HUES48 (cell line): ENCODE data around the gene OR4N5.
"Not testable (repeated sequence)": the region's sequence is repeated elsewhere in the genome, so short reads cannot be mapped to it uniquely, and the experiment has no call there.

Experiments
- H3K27ac ChIP-seq: one replicate; pipeline ENCODE4 v1.7.0; 2013; ENCODE audit warnings: low read depth, low read length, inconsistent platforms
- H3K27me3 ChIP-seq: 2 replicates; pipeline ENCODE4 v1.6.1; 2013; ENCODE audit warnings: mild to moderate bottlenecking, low read length; ENCODE audit not compliant: control insufficient read depth, insufficient read depth
- H3K36me3 ChIP-seq: 2 replicates; pipeline ENCODE4 v1.6.1; 2013; ENCODE audit warnings: low read length; ENCODE audit not compliant: control insufficient read depth, insufficient read depth
- H3K4me1 ChIP-seq: 2 replicates; pipeline ENCODE4 v1.6.1; 2013; ENCODE audit warnings: mild to moderate bottlenecking, low read length; ENCODE audit not compliant: control insufficient read depth, insufficient read depth
- H3K4me3 ChIP-seq: 2 replicates; pipeline ENCODE4 v1.5.1; 2013; ENCODE audit warnings: mild to moderate bottlenecking, low read depth, low read length
- H3K9ac ChIP-seq: 2 replicates; pipeline ENCODE4 v1.6.1; 2013; ENCODE audit warnings: mild to moderate bottlenecking, low read depth, low read length, moderate library complexity
- H3K9me3 ChIP-seq: 2 replicates; pipeline ENCODE4 v1.6.1; 2013; ENCODE audit warnings: low read length; ENCODE audit not compliant: control insufficient read depth, insufficient read depth

Gene OR4N5

GRCh38 chr14:20167091-20167490 lies 28.5 kb downstream of the OR4N5 start:
- Histone ChIP-seq H3K9ac (no peak overlapping the region), H3K27me3 (no peaks in the 10 kb centered on the region), H3K4me1 (no peaks in the 10 kb centered on the region), H3K36me3 (no peaks in the 10 kb centered on the region), H3K9me3 (peaks cover 78% of the 10 kb centered on the region), H3K27ac (no peak overlapping the region), H3K4me3 (no peak overlapping the region)

GRCh38 chr14:20169852-20170251 lies 31.2 kb downstream of the OR4N5 start:
- not testable (repeated sequence) for H3K27me3 ChIP-seq, H3K36me3 ChIP-seq, H3K4me1 ChIP-seq, H3K27ac ChIP-seq, H3K9ac ChIP-seq, H3K4me3 ChIP-seq
- peaks cover 54% of the 10 kb centered on the region for H3K9me3 ChIP-seq

GRCh38 chr14:20174205-20174604 lies 35.6 kb downstream of the OR4N5 start:
- H3K9ac ChIP-seq, H3K36me3 ChIP-seq, H3K27ac ChIP-seq, H3K27me3 ChIP-seq, H3K4me3 ChIP-seq, H3K4me1 ChIP-seq: not testable (repeated sequence)
- peaks cover 61% of the 10 kb centered on the region for H3K9me3 ChIP-seq

- H3K27ac ChIP-seq, result no peak overlapping the region
Observed at GRCh38 chr14:20176330-20176729, 37.7 kb downstream of the OR4N5 start.

GRCh38 chr14:20177433-20177974 lies 38.9 kb downstream of the OR4N5 start:
- H3K4me3 ChIP-seq, result no peak overlapping the region
- no peaks in the 10 kb centered on the region for H3K27me3 ChIP-seq
- peaks cover 74% of the 10 kb centered on the region for H3K9me3 ChIP-seq
- no peak overlapping the region for H3K27ac ChIP-seq
- H3K4me1 ChIP-seq, result no peaks in the 10 kb centered on the region
- H3K9ac ChIP-seq, result no peak overlapping the region
- H3K36me3 ChIP-seq, result no peaks in the 10 kb centered on the region

More at GRCh38 chr14:20176330-20176729, 37.7 kb downstream of the OR4N5 start:
- H3K36me3 ChIP-seq, result no peaks in the 10 kb centered on the region
- no peak overlapping the region for H3K4me3 ChIP-seq
- H3K27me3 ChIP-seq, result no peaks in the 10 kb centered on the region
- no peak overlapping the region for H3K9ac ChIP-seq
- H3K9me3 ChIP-seq, result peaks cover 66% of the 10 kb centered on the region
- H3K4me1 ChIP-seq, result no peaks in the 10 kb centered on the region

GRCh38 chr14:20179218-20179617 lies 40.6 kb downstream of the OR4N5 start:
- Histone ChIP-seq H3K9me3 (peaks cover 89% of the 10 kb centered on the region), H3K4me3 (no peak overlapping the region), H3K27ac (no peak overlapping the region), H3K9ac (no peak overlapping the region), H3K4me1 (no peaks in the 10 kb centered on the region), H3K36me3 (no peaks in the 10 kb centered on the region), H3K27me3 (no peaks in the 10 kb centered on the region)

- Histone ChIP-seq H3K4me3 (no peak overlapping the region), H3K9me3 (peaks cover 93% of the 10 kb centered on the region), H3K9ac (no peak overlapping the region), H3K36me3 (no peaks in the 10 kb centered on the region), H3K4me1 (no peaks in the 10 kb centered on the region), H3K27me3 (no peaks in the 10 kb centered on the region), H3K27ac (no peak overlapping the region)
Observed at GRCh38 chr14:20179880-20180279, 41.3 kb downstream of the OR4N5 start.

- Histone ChIP-seq H3K9me3 (peaks cover 92% of the 10 kb centered on the region), H3K4me1 (no peaks in the 10 kb centered on the region), H3K27me3 (no peaks in the 10 kb centered on the region), H3K9ac (no peak overlapping the region), H3K4me3 (no peak overlapping the region), H3K27ac (no peak overlapping the region), H3K36me3 (no peaks in the 10 kb centered on the region)
Observed at GRCh38 chr14:20180486-20180885, 41.9 kb downstream of the OR4N5 start.

GRCh38 chr14:20184181-20184580 lies 45.6 kb downstream of the OR4N5 start:
- Histone ChIP-seq H3K4me3 (no peak overlapping the region), H3K9me3 (peaks cover 88% of the 10 kb centered on the region), H3K36me3 (no peaks in the 10 kb centered on the region), H3K27me3 (no peaks in the 10 kb centered on the region), H3K4me1 (no peaks in the 10 kb centered on the region), H3K9ac (no peak overlapping the region), H3K27ac (no peak overlapping the region)

GRCh38 chr14:20190596-20190995 lies 52.0 kb downstream of the OR4N5 start, which contains the start of gene OR11G2:
OR11G2 (plus strand) TSS chr14:20190896; CDS start chr14:20197438, 6,542 bp downstream.
- no peaks in the 10 kb centered on the region for H3K27me3 ChIP-seq
- no peak within 1 kb of the TSS for H3K9ac ChIP-seq
- H3K9me3 ChIP-seq, result peaks cover 88% of the 10 kb centered on the region
- H3K27ac ChIP-seq, result no peak within 1 kb of the TSS
- H3K4me3 ChIP-seq, result no peak within 1 kb of the TSS
- no peaks in the 10 kb centered on the region for H3K4me1 ChIP-seq
- H3K36me3 ChIP-seq, result no peaks in the 10 kb centered on the region

- Histone ChIP-seq H3K27me3 (no peaks in the 10 kb centered on the region), H3K4me3 (no peak overlapping the region), H3K36me3 (no peaks in the 10 kb centered on the region), H3K4me1 (no peaks in the 10 kb centered on the region), H3K27ac (no peak overlapping the region), H3K9ac (no peak overlapping the region), H3K9me3 (peaks cover 88% of the 10 kb centered on the region)
Observed at GRCh38 chr14:20191396-20191795, 52.8 kb downstream of the OR4N5 start.

GRCh38 chr14:20194101-20194500 lies 55.5 kb downstream of the OR4N5 start:
- no peak overlapping the region for H3K4me3 ChIP-seq
- H3K36me3 ChIP-seq, result no peaks in the 10 kb centered on the region
- no peak overlapping the region for H3K27ac ChIP-seq
- H3K27me3 ChIP-seq, result no peaks in the 10 kb centered on the region
- no peaks in the 10 kb centered on the region for H3K4me1 ChIP-seq
- no peak overlapping the region for H3K9ac ChIP-seq
- H3K9me3 ChIP-seq, result peaks cover 92% of the 10 kb centered on the region
